NCI-H2107 treated with DMSO at 0.1 percent for 48 hours (cell line): ENCODE results near the gene NPAS3.

ENCODE experiments used
- DNase-seq: peaks from one replicate; lab custom pipeline; 2025; ENCODE audit not compliant: unreplicated experiment; lab: John Stamatoyannopoulos, UW

Gene NPAS3

GRCh38 chr14:33567731-33568130 lies 629.1 kb downstream of the NPAS3 start:
- no peak for DNase-seq

GRCh38 chr14:33568935-33569579 lies 630.4 kb downstream of the NPAS3 start:
- DNase-seq = no peak

DNA sequence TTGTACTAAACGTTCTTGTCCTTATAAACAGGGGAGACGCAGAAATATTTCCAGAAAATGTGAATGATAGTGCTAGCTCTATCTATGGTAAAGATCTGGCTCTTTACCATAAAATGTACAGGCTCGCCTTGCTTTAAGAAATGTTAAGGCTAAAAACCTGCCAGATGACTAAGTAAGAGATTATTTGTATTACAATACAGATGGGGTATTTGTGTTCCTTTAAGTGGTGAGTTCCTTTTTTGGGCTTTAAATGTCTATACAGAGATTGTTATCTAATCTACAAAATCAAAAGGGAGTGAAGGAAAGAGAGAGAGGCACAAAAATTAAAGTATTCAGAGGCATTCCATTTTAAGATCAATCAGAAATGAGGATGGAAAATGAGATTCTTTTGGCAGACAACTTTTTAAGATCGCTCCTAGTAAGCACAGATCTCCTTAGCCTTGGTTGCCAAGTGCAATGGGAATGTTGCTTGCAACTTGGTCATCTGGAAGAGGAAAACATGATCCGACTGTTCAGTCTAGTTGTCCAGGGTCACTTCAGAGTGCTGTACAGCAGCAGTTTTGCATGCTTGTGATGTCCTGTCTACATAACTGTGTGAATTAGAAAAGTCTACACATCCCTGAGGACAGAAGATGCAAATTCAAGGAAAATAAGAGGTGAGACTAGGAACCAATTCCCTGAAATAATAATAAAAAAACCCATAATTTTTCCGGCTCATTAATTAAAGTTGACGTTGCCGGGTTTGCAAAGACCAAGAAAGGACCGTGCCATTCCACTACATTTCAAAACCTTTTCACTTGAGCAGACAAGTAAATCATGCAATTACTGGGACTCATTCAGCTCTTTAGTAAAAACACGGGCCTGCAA lies 631.4 kb downstream of the NPAS3 start:
- no peak for DNase-seq

GRCh38 chr14:33570694-33571310 lies 632.1 kb downstream of the NPAS3 start:
- DNase-seq = no peak

DNA sequence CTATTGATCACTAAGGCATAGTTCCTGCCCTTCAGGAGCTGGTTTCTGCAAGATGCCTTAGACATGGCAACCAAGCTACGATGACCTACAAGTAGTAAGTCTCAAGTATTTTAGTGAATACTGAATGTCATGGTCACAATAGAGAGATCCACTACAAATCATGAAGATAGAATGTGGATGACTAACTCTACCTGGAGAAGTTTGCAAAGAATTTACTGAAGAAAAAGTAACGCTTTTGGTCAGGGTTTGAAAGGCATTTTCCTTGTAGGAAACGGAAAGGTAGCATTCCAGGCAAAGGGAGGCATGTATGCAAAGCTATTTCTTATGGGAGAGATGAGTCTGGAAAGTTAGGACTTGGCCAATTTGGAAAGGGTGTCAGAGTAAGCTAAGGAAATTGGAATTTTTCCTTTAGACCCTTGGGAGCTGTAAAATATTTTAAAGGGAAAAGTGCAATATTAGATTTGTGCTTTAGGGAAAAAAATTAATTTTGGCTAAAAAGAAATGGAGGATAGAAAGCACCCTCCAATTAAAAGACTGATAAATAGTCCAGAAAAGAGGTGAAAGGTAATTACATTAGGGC lies 634.7 kb downstream of the NPAS3 start:
- no peak for DNase-seq

DNA sequence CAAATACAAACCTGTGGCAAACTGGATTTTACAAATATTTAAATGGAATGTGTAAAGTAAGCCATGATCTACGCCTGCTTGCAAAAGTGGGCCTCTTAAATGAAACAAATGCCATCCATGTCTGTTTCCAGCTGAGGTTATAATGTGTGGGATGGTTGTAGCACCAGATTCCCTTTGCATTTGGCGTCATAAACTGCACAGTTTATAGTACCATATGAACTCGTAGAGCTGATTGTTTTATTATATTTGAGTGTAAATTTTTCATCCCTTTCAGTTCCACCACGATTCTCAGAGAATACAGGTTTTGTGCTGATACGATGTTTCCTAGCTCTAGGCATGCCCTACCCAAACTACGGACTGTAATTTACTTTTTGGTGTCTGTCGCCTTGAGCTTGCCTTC lies 637.3 kb downstream of the NPAS3 start:
- no peak for DNase-seq

- DNase-seq = no peak
These were observed 640.0 kb downstream of the NPAS3 start for GRCh38 chr14:33578461-33579216.

- no peak for DNase-seq
These were observed 641.6 kb downstream of the NPAS3 start for GRCh38 chr14:33580231-33580749.

- DNase-seq = no peak
These were observed 642.2 kb downstream of the NPAS3 start for GRCh38 chr14:33580841-33581240.

- DNase-seq = no peak
These were observed 646.0 kb downstream of the NPAS3 start for GRCh38 chr14:33584697-33585096.

GRCh38 chr14:33586806-33587205 lies 648.1 kb downstream of the NPAS3 start:
- no peak for DNase-seq

- DNase-seq = no peak
These were observed 649.1 kb downstream of the NPAS3 start for GRCh38 chr14:33587791-33588190.

DNA sequence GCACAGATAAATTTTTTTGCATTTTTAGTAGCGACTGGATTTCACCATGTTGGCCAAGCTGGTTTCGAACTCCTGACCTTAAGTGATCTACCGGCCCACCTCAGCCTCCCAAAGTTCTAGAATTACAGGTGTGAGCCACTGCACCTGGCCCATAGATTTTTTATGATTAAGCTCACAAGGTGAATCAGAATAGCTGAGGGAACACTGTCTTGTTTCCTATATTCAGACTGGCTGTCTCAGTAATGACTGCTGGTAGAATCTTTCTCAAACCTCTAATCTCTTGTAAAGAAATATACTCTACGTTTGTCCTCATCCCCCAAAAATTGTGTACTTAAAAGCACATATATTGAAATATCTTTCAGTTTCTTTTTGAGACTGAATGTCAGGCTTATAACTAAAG lies 650.1 kb downstream of the NPAS3 start:
- DNase-seq = no peak

- DNase-seq = no peak
These were observed 650.7 kb downstream of the NPAS3 start for GRCh38 chr14:33589334-33589733.

- no peak for DNase-seq
These were observed 652.4 kb downstream of the NPAS3 start for GRCh38 chr14:33590891-33591630.

DNA sequence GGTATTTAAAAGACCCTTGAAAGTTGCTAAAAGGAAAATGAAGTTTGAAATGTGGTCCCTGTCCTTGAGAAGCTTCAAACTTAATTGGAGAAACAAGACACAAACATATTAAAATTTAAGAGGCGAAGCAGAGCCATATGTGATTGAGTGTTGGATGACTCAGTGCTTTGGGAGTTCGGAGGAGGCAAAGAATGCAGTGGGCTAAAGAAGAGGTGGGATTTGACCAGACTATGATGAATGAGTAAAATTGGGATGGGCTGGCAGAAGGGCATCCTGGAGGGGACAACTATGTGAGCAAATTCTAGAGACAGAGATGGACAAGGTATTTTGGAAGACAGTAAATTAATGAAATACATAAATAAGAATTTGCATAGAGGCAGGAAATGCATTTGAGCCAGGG lies 653.6 kb downstream of the NPAS3 start:
- no peak for DNase-seq

GRCh38 chr14:33596211-33597080 lies 657.8 kb downstream of the NPAS3 start:
- no peak for DNase-seq

GRCh38 chr14:33598582-33598981 lies 659.9 kb downstream of the NPAS3 start:
- no peak for DNase-seq

- no peak for DNase-seq
These were observed 663.7 kb downstream of the NPAS3 start for GRCh38 chr14:33602396-33602795.
